Measurements from ENCODE around the gene LILRA5.
A peak's percentile ranks its signal among the peaks of the same experiment; 100 is the strongest.
"Not testable (repeated sequence)": the region's sequence is repeated elsewhere in the genome, so short reads cannot be mapped to it uniquely, and the experiment has no call there.

The LILRA5 gene

DNA sequence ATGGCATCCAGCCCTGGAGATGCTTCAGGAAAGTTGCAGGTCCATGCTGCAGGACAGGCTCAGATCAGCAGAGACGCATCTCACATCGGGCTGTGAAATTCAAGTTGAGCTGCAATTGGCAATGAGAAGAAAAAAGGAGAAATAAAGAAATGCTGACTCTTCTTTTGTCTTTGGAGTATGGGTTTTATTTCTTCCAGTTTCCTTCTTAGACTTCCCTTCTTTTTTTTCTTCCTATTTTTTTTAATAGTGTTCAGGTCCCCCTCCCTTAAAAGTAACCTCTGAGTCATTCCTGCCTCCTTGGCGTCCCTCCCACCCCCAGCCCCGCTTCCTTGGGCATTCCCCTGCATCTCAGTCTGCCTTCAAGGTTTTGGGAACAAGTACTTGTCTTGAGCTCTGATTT is 41.4 kb downstream of the LILRA5 start:
- DNase-seq = not testable (repeated sequence)

DNA sequence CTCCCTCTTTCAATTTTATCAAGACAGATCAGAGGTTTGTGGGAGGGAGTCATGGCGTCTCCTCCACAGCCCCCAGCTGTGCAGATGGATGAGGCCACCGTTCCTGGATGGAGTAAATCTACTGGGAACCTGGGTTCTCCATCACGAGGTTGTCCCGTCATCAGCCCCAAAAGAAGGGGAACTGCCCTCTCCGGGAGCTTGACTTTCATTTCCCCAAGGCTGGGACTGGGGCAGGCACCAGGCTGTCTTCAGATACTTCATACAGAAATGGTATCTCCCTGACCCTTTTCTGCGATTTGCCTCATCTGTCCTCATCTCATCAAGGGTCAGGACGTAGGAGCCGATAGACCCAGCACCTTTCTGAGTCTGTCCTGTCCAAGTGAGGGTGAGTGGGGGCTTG is 41.9 kb downstream of the LILRA5 start:
- no peak for DNase-seq

DNA sequence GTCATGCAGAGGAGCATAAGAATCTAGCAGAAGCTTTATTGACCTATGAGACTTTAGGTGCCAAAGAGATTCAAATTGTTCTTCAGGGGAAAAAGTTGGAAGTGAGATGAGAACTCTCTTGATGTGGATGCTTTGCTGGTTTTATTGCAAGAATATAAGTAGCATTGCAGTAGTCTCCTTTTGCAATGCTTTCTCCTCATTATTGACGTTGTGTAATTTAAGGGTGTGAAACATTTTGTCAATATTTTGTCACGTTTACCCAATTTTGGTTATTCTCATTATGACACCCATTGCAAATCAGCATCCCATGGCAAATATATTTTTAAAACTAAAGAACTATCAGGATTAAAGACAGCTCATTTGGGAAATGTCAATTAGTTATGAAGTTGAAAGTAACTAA is 44.0 kb downstream of the LILRA5 start:
- DNase-seq = no peak

DNA sequence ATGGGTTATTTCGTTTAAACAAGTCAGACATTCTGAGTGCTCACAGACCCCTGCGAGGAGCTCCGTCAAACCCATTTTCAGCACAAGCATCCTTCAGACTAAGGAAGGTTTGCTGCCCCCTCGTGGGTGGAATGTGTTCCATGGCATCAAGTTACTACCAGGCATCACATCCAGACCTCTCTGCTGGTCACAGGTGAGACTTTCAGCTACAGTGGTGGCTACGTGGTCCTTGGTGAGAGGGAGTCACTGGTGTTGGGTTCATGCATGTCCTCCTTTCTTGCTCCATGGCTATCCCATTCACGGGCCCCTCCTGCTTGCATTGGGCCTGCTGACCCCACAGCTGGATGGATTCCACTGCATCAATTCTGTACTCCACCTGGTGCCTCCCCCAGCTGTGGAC is 46.8 kb downstream of the LILRA5 start:
- peak; percentile 53 for DNase-seq

DNA sequence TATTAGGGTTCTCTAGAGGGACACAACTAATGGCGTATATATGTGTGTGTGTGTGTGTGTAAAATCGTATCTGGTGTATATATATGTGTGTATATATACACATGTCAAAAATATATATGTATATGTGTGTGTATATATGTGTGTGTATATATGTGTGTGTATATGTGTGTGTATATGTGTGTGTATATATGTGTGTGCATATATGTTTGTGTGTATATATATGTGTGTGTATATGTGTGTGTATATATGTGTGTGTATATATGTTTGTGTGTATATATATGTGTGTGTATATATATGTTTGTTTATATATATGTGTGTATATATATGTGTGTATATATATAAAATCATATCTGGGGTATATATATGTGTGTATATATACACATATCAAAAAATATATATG is 50.5 kb downstream of the LILRA5 start:
- no peak for DNase-seq

DNA sequence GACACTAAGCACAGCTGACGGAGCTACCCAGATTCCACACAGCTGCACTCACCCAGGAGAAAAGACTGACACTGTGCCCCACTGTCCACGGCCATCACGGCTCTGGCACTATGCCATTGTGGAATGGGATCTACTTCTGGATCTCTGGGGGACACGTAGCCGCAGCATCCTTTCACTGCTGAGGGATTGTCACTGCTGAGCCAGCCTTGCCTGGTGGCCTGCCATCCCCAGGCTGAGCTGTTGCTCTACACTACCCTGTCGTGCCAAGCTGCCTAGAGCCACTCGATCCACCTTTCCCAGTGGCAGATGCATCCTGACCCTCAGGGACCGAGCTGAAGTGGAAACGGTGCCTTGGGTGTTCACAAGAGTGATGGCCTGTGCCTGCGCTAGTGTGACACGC is 50.9 kb downstream of the LILRA5 start:
- no peak for DNase-seq

DNA sequence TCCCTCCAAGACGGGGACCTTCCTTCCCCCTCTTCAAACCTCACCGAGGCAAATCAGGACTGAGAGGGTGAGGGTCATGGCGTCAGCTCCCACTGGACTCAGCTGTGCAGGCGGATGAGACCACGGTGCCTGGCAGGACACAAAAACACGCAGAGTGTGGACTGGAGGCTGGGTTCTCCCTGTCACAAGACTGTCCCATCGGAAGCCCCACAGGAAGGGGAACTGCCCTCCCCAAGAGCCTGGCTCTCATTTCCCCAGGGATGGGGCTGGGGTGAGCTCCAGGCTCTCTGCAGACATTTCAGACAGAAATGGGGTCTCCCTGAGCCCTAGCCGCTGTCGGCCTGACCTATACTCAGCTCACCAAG is 55.9 kb downstream of the LILRA5 start, which contains the start of gene LILRB5:
TSS of gene LILRB5 (minus strand) at position 158 of the 365 bp plus-strand sequence. CDS start at position 78, 80 bp downstream.
- no peak for DNase-seq
